ENCODE measurements around the gene RNU4-1. TPM values are rescaled to one million over a fixed set of nuclear protein-coding genes. Genes with fewer than 3 reads are reported as not detected.

Gene RNU4-1
- under 1 TPM; under 0.01 TPM for total RNA-seq
- polyA plus RNA-seq: 10 to 100 TPM in 1 of 2 donors, not detected in 1; 26.0 TPM

GRCh38 chr12:120292661-120293531 is at the start of gene RNU4-1:
Gene RNU4-1 (minus strand): TSS chr12:120293237.
- Histone ChIP-seq H3K36me3 (ENCODE audit: control insufficient read depth in 4 of 4, insufficient read depth in 3 of 4, low read depth in 1 of 4, low read length in 3 of 4) (no peaks in the 10 kb centered on the region), H3K9me3 (ENCODE audit: control insufficient read depth in 4 of 4, low read length in 3 of 4) (no peaks in the 10 kb centered on the region), H3K4me3 (ENCODE audit: low read depth in 1 of 3, low read length in 3 of 3) (peak within 1 kb of the TSS; percentile 38 to 70 (median 44)), H3K4me1 (ENCODE audit: control insufficient read depth in 4 of 4, insufficient read depth in 4 of 4, low read length in 3 of 4) (peaks cover 0 to 13% (median 5%) of the 10 kb centered on the region in 4 donors), H3K27me3 (ENCODE audit: control insufficient read depth in 4 of 4, insufficient read depth in 4 of 4, low read length in 3 of 4) (no peaks in the 10 kb centered on the region), H3K27ac (ENCODE audit: low read depth in 1 of 2, low read length in 2 of 2) (peak within 1 kb of the TSS; percentile 96 to 99), H3K9ac (ENCODE audit: low read depth in 1 of 2, low read length in 2 of 2) (peak within 1 kb of the TSS; percentile 77 to 99)
- no peak for TF ChIP-seq CTCF (IDR thresholded peaks at IDR 0.05; ENCODE audit: low read depth, low read length, missing input control)
- peak; percentile 37 to 71 for TF ChIP-seq RXRA (IDR thresholded peaks at IDR 0.05)
- no peak for TF ChIP-seq HNF4G (IDR thresholded peaks at IDR 0.05)
- peak in 1 of 2 donors; percentile 71 for TF ChIP-seq JUND (IDR thresholded peaks at IDR 0.05)
- TF ChIP-seq SP1 (IDR thresholded peaks at IDR 0.05): peak; percentile 86
- peak; percentile 61 for TF ChIP-seq ZBTB33 (IDR thresholded peaks at IDR 0.05)
- peak in 1 of 2 donors; percentile 42 for TF ChIP-seq HNF4A (conservative IDR thresholded peaks at IDR 0.05)
- TF ChIP-seq ATF3 (IDR thresholded peaks at IDR 0.05): peak; percentile 72
- TF ChIP-seq EGR1 (IDR thresholded peaks at IDR 0.05; ENCODE audit: low read depth in 2 of 2): peak; percentile 44 to 47
- peak; percentile 10 for TF ChIP-seq MAX (IDR thresholded peaks at IDR 0.05)
- peak; percentile 47 for TF ChIP-seq NR2F2 (IDR thresholded peaks at IDR 0.05)
- TF ChIP-seq GABPA (IDR thresholded peaks at IDR 0.05 in 1 of 2, conservative IDR thresholded peaks at IDR 0.05 in 1 of 2): no peak
- TF ChIP-seq RAD21 (IDR thresholded peaks at IDR 0.05): peak; percentile 7 to 19
- TF ChIP-seq YY1 (IDR thresholded peaks at IDR 0.05): peak; percentile 40
- peak; percentile 61 for TF ChIP-seq TAF1 (conservative IDR thresholded peaks at IDR 0.05)
- under 1% methylated on average over 29 of the region's 29 CpGs for WGBS
- peak; percentile 72 for DNase-seq (ENCODE audit: low spot score)

GRCh38 chr12:120342175-120343038 is 49.4 kb upstream of the RNU4-1 start:
- H3K27ac ChIP-seq (ENCODE audit: low read depth in 1 of 2, low read length in 2 of 2): no peak overlapping the region
- H3K9ac ChIP-seq (ENCODE audit: low read depth in 1 of 2, low read length in 2 of 2): no peak overlapping the region
- DNase-seq (ENCODE audit: low spot score): peak; percentile 49
- peaks cover 0 to 16% (median 11%) of the 10 kb centered on the region in 4 donors for H3K4me1 ChIP-seq (ENCODE audit: control insufficient read depth in 4 of 4, insufficient read depth in 4 of 4, low read length in 3 of 4)
- no peak overlapping the region for H3K4me3 ChIP-seq (ENCODE audit: low read depth in 1 of 3, low read length in 3 of 3)
- H3K27me3 ChIP-seq (ENCODE audit: control insufficient read depth in 4 of 4, insufficient read depth in 4 of 4, low read length in 3 of 4): no peaks in the 10 kb centered on the region
- no peaks in the 10 kb centered on the region for H3K36me3 ChIP-seq (ENCODE audit: control insufficient read depth in 4 of 4, insufficient read depth in 3 of 4, low read depth in 1 of 4, low read length in 3 of 4)
- 60% methylated on average over 30 of the region's 30 CpGs for WGBS
- H3K9me3 ChIP-seq (ENCODE audit: control insufficient read depth in 4 of 4, low read length in 3 of 4): no peaks in the 10 kb centered on the region
- TF ChIP-seq NR2F2 (IDR thresholded peaks at IDR 0.05): peak; percentile 73
- TF ChIP-seq FOXA2 (IDR thresholded peaks at IDR 0.05): peak; percentile 30
- TF ChIP-seq GABPA (IDR thresholded peaks at IDR 0.05 in 1 of 2, conservative IDR thresholded peaks at IDR 0.05 in 1 of 2): no peak
- TF ChIP-seq RXRA (IDR thresholded peaks at IDR 0.05): peak; percentile 79 to 82
- peak; percentile 44 for TF ChIP-seq REST (IDR thresholded peaks at IDR 0.05)
- TF ChIP-seq RAD21 (IDR thresholded peaks at IDR 0.05): peak in 1 of 2 donors; percentile 30
- no peak for TF ChIP-seq MAX (IDR thresholded peaks at IDR 0.05)
- TF ChIP-seq EGR1 (IDR thresholded peaks at IDR 0.05; ENCODE audit: low read depth in 2 of 2): no peak
- no peak for TF ChIP-seq ATF3 (IDR thresholded peaks at IDR 0.05)
- peak; percentile 89 for TF ChIP-seq HNF4G (IDR thresholded peaks at IDR 0.05)
- TF ChIP-seq JUND (IDR thresholded peaks at IDR 0.05): no peak
- no peak for TF ChIP-seq YY1 (IDR thresholded peaks at IDR 0.05)
